Activated gamma-delta T cell treated with Interleukin-2 at 50 U/mL for 16 hours (primary cell): ENCODE results near the gene DYNLT4.
"Not testable (repeated sequence)": the region's sequence is repeated elsewhere in the genome, so short reads cannot be mapped to it uniquely, and the experiment has no call there.

Source experiments
- DNase-seq: peaks from one replicate; pipeline ENCODE4 v3.0.0-alpha.2; 2020

The DYNLT4 gene

DNA sequence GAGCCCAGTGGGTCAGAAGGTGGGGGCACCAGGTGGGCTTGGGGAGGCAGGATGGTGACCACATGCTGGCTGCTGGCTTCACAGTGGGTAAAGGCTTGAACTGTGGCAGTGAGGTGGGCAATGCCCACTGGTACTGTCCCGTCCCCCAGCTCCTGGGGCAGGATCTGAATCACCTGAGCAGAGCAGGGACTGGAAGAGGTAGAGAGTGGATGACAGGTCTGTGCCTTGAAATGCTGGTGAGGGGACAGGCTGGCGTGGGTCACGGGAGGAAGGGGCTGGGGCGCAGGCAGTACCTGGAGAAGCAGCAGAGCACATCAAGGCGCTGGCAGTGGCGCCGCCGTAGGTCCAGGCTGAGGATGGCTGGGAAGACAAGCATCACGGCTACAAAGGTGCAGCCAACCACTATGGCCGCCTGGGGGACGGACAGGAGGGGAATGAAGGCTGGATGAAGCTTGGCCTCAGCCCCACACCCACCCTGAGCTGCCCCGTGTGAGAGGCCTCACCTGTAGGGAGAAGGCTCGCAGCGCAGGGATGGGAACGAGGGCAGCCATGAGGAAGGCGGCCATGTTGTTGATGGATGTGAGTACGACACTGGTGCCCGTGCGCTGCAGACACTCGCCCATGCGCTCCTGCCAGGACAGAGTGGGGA lies 21.0 kb upstream of the DYNLT4 start:
- no peak for DNase-seq

DNA sequence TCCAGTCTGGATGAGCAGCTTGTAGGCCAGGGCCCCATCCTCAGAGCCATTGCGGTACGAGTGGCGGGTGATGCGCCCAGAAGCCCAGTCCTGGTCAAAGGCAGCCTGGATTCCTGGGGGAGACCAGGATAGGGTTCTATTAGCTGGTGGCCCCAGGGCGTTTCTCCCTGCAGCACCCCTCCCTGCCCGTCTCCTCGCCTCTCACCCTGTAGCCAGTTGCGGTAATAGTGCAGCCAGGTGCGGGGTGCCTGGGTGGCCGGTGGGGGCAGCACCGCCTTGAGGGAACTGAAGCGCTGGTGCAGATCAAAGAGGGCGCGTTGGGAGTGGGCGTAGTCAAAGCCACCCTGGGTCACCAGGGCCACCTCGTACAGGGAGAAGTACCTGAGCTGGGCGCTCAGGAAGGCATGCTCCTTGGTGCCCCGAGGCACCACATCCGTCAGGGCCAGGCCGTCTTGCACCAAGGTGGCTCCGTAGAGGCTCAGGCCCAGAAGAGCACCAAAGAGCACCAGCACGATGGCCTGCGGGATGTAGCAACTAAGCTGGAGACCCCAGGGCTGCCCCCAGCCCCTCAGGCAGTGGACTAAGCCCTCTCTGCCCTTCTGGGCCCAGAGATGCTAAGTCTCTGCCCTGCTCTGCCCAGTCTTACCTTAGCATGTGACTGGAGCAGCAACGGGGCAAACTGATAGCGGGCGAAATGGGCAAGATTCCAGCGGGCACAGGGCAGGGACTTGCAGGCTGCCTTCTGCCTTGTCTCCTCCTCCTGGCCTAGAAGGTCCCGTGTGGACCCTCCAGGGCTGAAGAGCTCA lies 20.2 kb upstream of the DYNLT4 start:
- no peak for DNase-seq

DNA sequence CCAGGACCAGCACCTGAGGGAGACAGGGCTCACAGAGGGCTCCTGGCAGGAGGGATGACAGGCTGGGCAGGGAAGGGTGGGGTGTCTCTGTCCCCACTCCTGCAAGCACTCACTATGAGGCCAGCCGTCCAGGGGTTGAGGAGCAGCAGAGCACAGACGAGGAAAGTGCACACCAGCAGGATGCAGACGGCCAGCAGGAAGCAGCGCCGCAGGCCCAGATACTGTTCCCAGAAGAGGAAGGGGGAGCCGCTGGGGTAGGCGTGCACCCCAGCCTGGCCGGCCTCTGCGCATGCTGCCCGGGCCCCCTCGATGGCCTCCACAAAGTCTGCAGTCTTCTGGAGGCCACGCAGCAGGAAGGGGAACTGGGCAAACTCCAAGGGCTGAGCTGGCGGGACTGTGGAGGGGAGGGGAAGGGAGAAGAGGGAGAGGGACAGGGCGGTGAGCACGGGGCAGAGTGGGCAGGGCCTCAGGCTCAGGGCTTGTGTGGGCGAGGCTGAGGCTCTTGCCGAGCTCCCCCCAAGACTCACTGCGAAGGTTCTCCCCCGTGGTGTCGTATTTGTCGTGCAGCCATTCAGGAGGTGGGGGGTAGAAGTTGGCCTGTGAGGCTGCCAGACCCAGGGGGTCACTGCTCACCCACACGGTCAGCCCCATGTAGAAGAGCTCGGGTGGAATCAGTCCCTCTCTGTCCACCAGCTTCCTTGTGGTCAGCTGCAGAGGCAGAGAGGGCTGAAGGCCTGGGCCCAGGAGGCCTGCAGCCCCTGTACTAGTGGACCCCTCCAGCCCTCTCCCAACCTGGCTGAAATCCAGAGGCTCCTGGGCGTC lies 19.4 kb upstream of the DYNLT4 start:
- no peak for DNase-seq

DNA sequence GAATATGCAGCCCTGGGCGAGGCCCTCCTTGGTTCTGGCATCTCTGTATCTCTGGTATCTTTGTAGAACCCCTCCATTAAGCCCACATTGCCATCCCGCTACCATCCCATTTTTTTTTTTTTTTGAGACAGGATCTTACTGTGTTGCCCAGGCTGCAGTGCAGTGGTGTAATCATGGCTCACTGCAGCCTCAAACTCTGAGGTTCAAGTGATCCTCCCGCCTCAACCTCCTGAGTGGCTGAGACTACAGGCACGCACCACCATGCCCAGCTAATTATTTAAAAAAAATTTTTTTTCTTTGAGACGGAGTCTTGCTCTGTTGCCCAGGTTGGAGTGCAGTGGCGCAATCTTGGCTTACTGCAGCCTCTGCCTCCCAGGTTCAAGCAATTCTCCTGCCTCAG lies 17.2 kb upstream of the DYNLT4 start:
- not testable (repeated sequence) for DNase-seq

DNA sequence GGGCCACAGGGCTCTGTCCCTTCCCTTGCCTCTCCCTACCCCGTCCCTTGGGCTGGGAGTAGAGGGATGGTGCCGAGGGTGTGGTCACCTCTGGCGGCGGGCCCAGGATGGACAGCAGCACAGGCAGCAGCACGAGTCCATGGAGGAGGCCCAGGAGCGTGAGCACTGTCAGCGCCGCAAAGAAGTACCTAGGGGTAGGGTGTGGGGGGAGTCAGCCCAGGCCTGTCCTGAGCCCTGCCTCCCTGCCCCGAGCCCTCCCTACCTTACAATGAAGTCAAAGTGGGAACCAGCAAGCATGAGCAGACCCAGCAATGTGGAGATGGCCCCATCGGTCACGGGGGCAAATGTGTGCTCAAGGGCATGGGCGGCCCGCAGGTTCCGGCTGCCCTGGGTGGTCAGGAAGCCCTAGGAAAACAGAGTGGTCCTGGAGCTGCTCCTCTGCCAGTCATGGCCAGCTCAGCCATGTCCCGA lies 15.9 kb upstream of the DYNLT4 start:
- no peak for DNase-seq

DNA sequence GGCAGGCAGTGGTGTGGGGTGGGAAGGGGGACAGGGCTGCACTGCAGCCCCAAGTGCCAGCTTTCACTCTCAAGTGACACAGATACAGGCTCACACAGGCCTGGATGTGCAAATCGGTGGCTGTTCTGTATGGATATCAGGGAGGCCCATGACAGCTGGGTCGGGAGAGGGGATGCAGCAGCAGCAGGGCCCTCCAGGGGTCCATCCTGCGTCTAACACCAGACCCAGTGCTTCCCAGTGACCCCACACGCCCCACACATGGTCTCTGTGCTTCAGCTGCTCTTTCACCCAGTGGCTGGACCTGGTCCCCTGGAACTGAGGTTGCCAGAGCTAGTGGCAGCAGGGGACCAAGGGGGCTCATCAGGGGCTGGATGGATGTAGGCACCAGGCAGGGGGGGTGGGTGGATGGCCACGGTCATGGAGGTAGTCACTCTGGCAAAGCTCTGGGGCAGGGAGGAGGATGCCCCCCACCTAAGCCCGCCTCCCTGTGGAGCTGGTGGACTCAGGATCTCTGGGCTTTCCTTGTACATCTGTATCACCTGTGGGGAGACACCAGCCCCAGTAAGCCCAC lies 15.1 kb upstream of the DYNLT4 start:
- DNase-seq, result no peak

DNA sequence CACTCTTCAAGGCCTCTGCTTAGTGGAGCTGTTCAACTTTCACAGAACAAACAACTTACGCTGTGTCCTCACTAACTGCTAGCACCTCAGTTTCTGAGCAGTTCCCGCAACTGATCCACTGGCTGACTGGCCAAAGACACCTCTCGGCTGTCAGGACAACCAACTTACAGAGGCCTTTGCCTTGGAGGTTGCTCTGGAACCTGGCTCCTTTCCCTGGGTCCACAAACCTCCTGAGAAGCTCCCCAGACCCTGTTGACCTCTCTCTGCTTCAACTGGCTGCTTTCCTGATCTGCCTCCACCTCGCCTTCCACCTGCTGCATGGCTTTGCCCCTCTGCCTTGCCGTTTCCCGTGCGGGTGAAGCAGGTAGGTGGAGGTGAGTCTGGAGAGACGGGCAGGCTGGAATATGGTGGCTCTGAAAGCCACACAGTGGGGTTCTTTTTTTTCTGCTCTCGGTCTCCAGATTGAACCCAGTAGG lies 14.1 kb upstream of the DYNLT4 start:
- DNase-seq, result no peak

DNA sequence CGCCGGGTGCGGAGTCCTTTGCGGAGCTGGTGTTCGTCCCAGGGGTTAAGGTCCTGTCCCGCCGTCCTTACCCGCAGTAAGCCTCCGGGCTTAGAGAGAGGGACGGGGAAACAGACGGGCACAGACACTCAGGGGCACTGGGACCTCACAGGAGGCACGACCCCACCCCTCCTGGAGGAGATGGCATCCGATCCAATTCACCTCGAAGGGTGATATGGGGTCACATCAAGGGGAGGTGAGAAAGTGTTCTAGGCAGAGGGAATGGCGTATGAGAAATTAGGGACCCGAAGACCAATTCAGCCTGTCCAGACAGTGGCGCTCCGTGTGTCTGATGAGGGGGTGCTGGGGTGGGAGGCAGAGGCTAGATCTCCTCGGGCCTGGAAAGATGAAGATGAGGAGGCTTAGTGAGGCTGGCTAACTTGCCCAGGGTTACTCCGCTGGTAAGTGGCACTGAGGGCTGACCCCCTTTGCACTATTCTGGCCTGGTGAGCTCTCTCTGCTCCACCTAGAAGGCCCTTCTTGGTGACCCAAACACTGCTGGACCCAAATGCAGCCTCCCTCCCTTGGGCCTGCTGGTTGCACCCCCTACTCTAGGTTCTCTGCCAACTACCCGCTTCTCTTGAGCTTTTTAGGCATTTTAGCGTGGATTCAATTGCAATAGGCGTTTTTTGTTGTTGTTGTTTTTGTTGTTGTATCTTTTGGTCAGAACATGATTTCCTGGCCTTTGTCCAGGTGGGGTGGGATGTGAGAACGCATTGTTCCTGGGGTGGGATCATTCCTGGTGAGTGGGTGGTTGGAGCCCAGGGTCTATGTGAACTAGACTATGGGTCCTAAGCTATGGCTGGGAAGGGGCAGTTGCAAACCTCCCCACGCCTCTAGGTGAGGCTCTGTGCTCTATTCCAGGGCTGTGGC lies 13.4 kb upstream of the DYNLT4 start:
- DNase-seq, result no peak

DNA sequence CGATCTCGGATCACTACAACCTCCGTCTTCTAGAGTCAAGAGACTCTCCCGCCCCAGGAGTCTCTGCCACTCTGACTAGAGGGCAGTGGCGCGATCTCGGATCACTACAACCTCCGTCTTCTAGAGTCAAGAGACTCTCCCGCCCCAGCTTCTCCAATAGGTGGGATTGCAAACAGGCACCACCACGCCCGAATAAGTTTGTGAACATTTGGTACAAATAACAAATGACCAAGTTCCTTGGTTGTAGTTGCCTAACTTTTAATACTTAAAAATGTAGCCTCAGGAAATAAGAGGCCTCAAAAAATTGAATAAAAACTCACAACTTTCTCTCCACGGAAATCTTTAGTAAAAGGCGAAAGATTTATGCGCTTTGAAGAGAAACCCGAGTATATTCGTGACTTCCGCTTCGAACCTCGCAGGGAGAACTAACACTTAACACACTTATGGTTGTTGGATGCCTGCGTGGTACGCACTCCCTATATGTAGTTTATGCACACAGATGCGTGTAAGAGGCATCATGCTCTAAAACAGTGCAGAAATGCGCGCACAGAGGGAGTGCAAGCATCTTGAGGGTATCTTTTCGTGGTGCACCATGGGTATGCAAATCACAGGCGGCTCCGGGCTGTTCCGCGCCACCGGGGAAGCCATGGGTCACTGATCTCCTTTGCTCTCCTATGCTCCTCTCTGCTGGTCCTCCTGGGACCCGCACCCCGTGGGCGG lies 12.6 kb upstream of the DYNLT4 start:
- peak; percentile 74 for DNase-seq

DNA sequence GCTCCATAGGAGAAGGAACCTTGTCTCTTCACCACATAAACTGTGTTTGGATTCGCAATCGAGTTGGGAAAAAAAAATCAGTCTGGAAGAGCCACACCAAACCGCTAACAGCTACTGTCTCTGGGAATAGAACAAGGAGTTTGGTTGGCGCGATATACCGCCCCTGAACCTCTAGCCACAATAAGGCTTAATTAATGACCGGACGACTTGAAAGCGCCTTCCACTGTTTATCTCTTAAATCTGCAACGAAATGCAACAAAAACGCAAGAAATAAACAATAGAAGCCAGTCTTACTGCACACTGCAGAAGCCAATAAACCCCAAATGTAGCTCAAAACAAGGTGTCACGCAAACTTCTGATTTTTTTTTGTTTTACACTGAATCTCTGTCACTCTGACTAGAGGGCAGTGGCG lies 12.1 kb upstream of the DYNLT4 start:
- DNase-seq, result no peak

DNA sequence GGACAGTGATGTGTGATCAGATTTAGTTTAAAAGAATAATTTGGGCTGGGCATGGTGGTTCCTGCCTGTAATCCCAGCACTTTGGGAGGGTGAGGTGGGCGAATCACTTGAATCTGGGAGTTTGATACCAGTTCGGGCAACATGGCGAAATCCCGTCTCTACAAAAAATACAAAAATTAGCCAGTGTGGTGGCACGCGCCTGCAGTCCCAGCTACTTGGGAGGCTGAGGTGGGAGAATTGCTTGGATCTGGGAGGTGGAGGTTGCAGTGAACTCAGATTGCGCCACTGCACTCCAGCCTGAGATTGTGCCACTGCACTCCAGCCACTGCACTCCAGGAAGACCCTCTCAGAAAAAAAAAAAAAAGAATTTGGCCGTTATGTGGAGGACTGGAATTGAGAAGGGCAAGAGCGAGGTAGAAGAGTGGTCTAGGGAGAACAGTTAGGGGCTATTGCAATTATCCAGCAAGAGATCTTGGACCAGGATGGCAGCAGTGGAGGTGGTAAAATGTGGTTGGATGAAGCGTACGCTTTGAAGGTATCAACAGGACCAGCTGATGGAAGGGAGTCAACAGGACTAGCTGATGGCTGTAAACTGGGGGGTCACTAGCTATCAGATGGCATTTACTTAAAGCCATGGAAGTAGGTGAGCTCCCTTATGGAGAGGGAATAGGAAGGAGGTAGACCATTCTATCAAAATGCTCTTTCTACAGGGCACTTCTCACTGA lies 10.8 kb upstream of the DYNLT4 start:
- DNase-seq, result no peak

DNA sequence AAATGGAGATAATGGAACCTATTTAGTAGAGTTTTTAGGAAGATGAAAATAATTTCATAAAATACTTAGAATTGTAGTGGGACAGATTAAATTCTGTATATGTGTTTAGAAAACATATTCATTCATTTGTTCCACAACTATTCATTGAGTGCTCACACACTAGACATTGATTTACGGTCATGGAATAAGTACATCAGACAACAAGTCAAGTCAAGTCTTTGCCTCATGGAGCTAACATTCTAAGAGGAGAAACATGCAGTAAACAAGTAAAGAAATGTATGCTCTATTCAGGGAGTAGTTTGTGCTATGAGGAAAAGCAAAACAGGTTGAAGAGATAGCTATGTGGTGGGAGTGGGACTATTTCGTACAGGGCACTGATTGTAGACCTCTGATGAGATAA lies 10.2 kb upstream of the DYNLT4 start:
- DNase-seq, result no peak

DNA sequence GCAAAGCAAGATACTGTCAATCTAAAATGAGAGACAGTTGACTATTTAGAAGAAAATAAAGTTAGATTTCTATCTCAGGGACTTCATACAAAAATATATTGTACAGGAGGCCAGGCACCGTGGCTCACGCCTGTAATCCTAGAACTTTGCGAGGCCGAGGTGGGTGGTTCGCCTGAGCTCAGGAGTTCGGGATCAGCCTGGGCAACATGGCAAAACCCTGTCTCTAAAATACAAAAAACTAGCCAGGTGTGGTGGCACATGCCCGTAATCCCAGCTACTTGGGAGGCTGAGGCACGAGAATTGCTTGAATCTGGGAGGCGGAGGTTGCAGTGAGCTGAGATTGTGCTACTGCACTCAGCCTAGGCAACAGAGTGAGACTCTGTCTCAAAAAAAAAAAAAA lies 8.8 kb upstream of the DYNLT4 start:
- DNase-seq, result not testable (repeated sequence)

DNA sequence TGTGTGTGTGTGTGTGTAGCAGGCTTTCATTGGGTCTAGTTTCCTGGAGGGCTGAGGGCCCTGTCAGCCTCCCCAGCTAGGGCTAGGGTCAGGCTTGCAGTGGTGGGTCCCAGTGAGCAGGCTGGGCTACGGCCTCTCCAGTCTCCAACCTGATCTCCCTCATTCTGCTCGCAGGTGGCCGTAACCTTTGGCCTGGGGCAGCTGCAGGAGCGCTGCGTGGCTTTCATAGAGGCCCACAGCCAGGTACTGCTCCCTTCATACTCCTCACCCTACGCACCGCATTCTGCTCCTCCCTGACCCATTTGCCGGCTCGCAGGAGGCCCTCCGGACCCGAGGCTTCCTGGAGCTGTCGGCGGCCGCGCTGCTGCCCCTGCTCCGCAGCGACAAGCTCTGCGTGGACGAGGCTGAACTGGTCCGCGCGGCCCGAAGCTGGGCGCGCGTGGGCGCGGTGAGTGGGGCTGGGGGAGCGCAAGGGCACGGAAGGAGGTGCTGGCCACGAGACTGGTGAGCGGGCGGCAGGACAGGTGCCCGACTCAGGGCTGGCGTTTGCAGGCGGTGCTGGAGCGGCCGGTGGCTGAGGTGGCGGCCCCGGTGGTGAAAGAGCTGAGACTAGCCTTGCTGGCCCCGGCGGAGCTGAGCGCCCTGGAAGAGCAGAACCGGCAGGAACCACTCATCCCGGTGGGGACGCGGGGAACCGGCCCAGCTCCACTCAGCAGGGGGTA lies 5.8 kb upstream of the DYNLT4 start:
- no peak for DNase-seq

DNA sequence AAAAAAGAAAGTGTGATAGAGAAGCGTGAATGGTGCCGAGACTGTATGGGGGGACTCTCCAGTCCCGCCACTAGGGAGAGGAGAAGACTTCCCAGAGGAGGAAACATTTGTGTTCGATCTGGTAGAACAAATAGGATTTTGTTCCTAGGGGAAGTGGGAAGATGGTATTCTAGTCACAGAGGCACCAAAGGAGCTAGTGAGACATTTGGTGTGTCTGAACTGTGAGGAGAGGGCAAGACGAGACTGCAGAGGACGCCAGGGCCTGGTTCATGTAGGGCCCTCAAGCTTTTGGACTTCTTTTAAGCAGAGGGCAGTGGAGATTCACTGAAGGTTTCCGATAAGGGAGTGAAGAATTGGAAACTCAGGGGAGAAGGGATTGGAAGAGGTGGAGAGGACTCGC lies 4.1 kb upstream of the DYNLT4 start:
- DNase-seq, result no peak

DNA sequence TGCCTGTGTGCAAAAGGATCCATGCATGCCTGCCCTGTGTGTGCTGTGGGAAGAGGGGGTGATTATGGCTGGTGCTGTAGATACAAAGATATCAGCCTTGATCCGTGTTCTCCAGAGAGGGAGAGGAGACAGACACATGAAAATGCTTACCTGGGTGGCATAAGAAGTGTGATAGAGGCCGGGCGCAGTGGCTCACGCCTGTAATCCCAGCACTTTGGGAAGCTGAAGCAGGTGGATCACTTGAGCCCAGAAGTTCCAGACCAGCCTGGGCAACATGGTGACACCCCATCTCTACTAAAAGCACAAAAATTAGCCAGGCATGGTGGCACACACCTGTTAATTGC lies 3.6 kb upstream of the DYNLT4 start:
- DNase-seq, result not testable (repeated sequence)

DNA sequence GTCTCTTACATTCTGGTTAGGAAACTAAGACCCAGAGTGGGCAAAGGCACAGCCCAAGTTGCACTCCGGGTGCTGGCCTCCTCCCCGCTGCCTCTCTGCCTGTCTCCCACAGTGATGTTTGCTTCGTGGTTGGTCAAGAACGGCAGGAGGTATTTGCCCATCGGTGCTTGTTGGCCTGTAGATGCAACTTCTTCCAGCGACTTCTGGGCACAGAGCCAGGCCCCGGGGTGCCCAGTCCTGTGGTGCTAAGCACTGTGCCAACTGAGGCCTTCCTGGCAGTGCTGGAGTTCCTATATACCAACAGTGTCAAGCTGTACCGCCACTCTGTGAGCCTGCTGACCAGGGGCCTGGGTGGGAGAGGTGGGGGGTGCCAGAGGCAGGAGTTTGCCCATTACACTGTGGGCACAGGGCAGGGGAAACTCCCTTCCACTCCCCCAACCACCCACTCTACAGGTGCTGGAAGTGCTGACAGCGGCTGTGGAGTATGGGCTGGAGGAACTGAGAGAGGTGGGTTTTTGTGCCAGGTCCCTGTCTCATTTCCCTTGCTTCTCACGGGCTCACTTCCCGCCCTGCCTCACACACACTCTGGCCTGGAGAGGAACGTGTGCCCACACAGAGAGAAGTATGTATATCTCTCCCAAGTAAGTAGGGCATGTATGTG lies 3.1 kb upstream of the DYNLT4 start:
- no peak for DNase-seq

DNA sequence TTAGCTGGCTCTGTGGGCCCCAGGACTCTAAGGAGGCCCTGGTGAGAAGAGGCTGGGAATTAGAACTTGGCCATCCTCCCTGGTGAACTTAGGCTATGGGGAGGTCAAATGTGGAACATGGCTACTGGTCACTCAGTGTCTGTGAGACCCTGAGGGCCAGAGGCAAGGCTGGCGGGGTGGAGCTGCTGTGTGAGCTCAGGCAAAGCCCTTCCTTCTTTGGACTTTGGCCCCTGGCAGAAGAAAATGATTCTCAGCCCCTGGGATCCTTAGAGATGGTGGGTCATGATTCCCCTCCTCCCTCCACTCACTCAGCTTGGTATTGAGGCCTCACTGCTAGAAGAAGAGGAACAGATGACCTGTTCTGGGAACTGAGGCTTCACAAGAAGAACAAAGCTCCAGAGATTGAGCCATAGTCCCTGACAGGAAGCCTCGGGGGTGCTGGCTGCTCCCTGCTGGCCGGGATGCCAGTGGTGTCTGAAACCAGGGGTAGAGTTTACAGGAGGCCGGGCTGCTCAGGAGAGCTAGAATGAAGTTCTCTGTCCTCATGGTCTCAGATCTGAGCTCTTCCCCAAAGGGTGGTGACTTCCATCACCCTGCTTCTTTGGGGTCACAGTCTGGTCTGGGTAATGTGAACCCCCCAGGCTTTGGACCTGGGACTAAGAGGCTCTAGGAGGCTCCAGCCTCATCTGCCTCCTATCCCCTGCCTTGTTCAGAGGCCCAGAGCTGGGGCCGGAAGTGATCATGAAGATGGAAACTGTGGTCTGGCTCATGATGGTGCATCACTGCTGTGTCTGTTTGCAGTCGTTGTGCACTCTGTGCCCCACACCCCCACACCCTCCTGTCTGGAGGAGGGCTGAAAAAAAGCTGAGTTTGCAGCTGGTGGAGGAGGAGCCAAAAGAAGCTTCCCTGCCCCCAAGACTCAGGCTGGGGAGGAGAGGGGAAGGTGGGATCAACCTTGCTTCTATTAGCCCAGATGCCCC lies 2.1 kb upstream of the DYNLT4 start:
- DNase-seq, result peak; percentile 84
